ENCODE measurements around the gene LMOD1.

LMOD1 gene

GRCh38 chr1:201925981-201926645 lies 20.2 kb downstream of the LMOD1 start:
- DNase-seq (ENCODE audit: insufficient read length, low spot score), result no peak
- FAIRE-seq, result peak; percentile 99
- no peak for TF ChIP-seq CTCF (IDR thresholded peaks at IDR 0.05; ENCODE audit: insufficient read depth, missing control alignments)

- FAIRE-seq, result peak; percentile 99
- no peak for DNase-seq (ENCODE audit: insufficient read length, low spot score)
- TF ChIP-seq CTCF (IDR thresholded peaks at IDR 0.05; ENCODE audit: insufficient read depth, missing control alignments), result no peak
These were observed 21.1 kb downstream of the LMOD1 start for GRCh38 chr1:201925301-201925567.

- no peak for TF ChIP-seq CTCF (IDR thresholded peaks at IDR 0.05; ENCODE audit: insufficient read depth, missing control alignments)
- FAIRE-seq, result peak; percentile 82
- DNase-seq (ENCODE audit: insufficient read length, low spot score), result no peak
These were observed 24.3 kb downstream of the LMOD1 start for GRCh38 chr1:201921952-201922558.

- no peak for DNase-seq (ENCODE audit: insufficient read length, low spot score)
- FAIRE-seq, result no peak
These were observed 28.0 kb downstream of the LMOD1 start for GRCh38 chr1:201918343-201918742.

GRCh38 chr1:201917362-201918033 lies 28.9 kb downstream of the LMOD1 start:
- FAIRE-seq, result no peak
- TF ChIP-seq CTCF (IDR thresholded peaks at IDR 0.05; ENCODE audit: insufficient read depth, missing control alignments), result no peak
- DNase-seq (ENCODE audit: insufficient read length, low spot score), result no peak

More at GRCh38 chr1:201918343-201918742, 28.0 kb downstream of the LMOD1 start:
- no peak for TF ChIP-seq CTCF (IDR thresholded peaks at IDR 0.05; ENCODE audit: insufficient read depth, missing control alignments)

- DNase-seq (ENCODE audit: insufficient read length, low spot score) (no peak), FAIRE-seq (no peak)
- TF ChIP-seq CTCF (IDR thresholded peaks at IDR 0.05; ENCODE audit: insufficient read depth, missing control alignments), result no peak
These were observed 29.6 kb downstream of the LMOD1 start for GRCh38 chr1:201916649-201917249.
